Measurements from ENCODE around the gene UGDH. TPM values are rescaled to one million over a fixed set of nuclear protein-coding genes. Genes with fewer than 3 reads are reported as not detected.
A peak's percentile ranks its signal among the peaks of the same experiment; 100 is the strongest.
"Not testable (repeated sequence)": the region's sequence is repeated elsewhere in the genome, so short reads cannot be mapped to it uniquely, and the experiment has no call there.

The UGDH gene
- total RNA-seq, 1 donor from 2014 or later, result 128 TPM

GRCh38 chr4:39521253-39521919, 5.9 kb downstream of the UGDH start:
- H3K36me3 Mint-ChIP-seq, result peaks cover 10% of the 10 kb centered on the region
- no peaks in the 10 kb centered on the region for H3K9me3 Mint-ChIP-seq
- H3K27ac Mint-ChIP-seq, result peak overlapping the region; percentile 24
- peak overlapping the region; percentile 30 for H3K4me3 Mint-ChIP-seq
- DNase-seq (ENCODE audit: extremely low spot score, unreplicated experiment), result no peak
- peaks cover 31% of the 10 kb centered on the region for H3K4me1 Mint-ChIP-seq (ENCODE audit: unreplicated experiment)
- TF ChIP-seq CTCF (conservative IDR thresholded peaks at IDR 0.05), result no peak
- H3K27me3 Mint-ChIP-seq, result no peaks in the 10 kb centered on the region

GRCh38 chr4:39518484-39518883, 8.8 kb downstream of the UGDH start:
- Mint-ChIP-seq H3K27me3 (no peaks in the 10 kb centered on the region), H3K27ac (no peak overlapping the region), H3K9me3 (no peaks in the 10 kb centered on the region), H3K4me3 (no peak overlapping the region), H3K36me3 (peaks cover 16% of the 10 kb centered on the region), H3K4me1 (ENCODE audit: unreplicated experiment) (peaks cover 16% of the 10 kb centered on the region)
- TF ChIP-seq CTCF (conservative IDR thresholded peaks at IDR 0.05), result no peak
- DNase-seq (ENCODE audit: extremely low spot score, unreplicated experiment), result no peak

GRCh38 chr4:39516407-39516966, 10.8 kb downstream of the UGDH start:
- DNase-seq (ENCODE audit: extremely low spot score, unreplicated experiment), result no peak
- TF ChIP-seq CTCF (conservative IDR thresholded peaks at IDR 0.05), result no peak
- H3K27ac Mint-ChIP-seq, result peak overlapping the region; percentile 66
- H3K9me3 Mint-ChIP-seq, result no peaks in the 10 kb centered on the region
- no peak overlapping the region for H3K4me3 Mint-ChIP-seq
- no peaks in the 10 kb centered on the region for H3K27me3 Mint-ChIP-seq
- peaks cover 26% of the 10 kb centered on the region for H3K36me3 Mint-ChIP-seq
- H3K4me1 Mint-ChIP-seq (ENCODE audit: unreplicated experiment), result peaks cover 5% of the 10 kb centered on the region

GRCh38 chr4:39515669-39516401, 11.4 kb downstream of the UGDH start:
- H3K4me1 Mint-ChIP-seq (ENCODE audit: unreplicated experiment); H3K9me3 Mint-ChIP-seq; H3K4me3 Mint-ChIP-seq; H3K27me3 Mint-ChIP-seq; DNase-seq (ENCODE audit: extremely low spot score, unreplicated experiment): not testable (repeated sequence)
- Mint-ChIP-seq H3K27ac (peak overlapping the region; percentile 66), H3K36me3 (peaks cover 22% of the 10 kb centered on the region)

GRCh38 chr4:39514888-39515401, 12.3 kb downstream of the UGDH start:
- no peaks in the 10 kb centered on the region for H3K27me3 Mint-ChIP-seq
- peaks cover 25% of the 10 kb centered on the region for H3K36me3 Mint-ChIP-seq
- H3K4me3 Mint-ChIP-seq, result no peak overlapping the region
- H3K27ac Mint-ChIP-seq, result peak overlapping the region; percentile 91
- no peak for TF ChIP-seq CTCF (conservative IDR thresholded peaks at IDR 0.05)
- no peak for DNase-seq (ENCODE audit: extremely low spot score, unreplicated experiment)
- no peaks in the 10 kb centered on the region for H3K9me3 Mint-ChIP-seq
- no peaks in the 10 kb centered on the region for H3K4me1 Mint-ChIP-seq (ENCODE audit: unreplicated experiment)

GRCh38 chr4:39514266-39514665, 13.0 kb downstream of the UGDH start:
- peaks cover 30% of the 10 kb centered on the region for H3K36me3 Mint-ChIP-seq
- H3K9me3 Mint-ChIP-seq; H3K27ac Mint-ChIP-seq; H3K4me3 Mint-ChIP-seq; H3K4me1 Mint-ChIP-seq (ENCODE audit: unreplicated experiment); H3K27me3 Mint-ChIP-seq; DNase-seq (ENCODE audit: extremely low spot score, unreplicated experiment): not testable (repeated sequence)

All from type B pancreatic cell (in vitro differentiated cells).